Measurements from ENCODE around the gene GNAT1.

Gene GNAT1

DNA sequence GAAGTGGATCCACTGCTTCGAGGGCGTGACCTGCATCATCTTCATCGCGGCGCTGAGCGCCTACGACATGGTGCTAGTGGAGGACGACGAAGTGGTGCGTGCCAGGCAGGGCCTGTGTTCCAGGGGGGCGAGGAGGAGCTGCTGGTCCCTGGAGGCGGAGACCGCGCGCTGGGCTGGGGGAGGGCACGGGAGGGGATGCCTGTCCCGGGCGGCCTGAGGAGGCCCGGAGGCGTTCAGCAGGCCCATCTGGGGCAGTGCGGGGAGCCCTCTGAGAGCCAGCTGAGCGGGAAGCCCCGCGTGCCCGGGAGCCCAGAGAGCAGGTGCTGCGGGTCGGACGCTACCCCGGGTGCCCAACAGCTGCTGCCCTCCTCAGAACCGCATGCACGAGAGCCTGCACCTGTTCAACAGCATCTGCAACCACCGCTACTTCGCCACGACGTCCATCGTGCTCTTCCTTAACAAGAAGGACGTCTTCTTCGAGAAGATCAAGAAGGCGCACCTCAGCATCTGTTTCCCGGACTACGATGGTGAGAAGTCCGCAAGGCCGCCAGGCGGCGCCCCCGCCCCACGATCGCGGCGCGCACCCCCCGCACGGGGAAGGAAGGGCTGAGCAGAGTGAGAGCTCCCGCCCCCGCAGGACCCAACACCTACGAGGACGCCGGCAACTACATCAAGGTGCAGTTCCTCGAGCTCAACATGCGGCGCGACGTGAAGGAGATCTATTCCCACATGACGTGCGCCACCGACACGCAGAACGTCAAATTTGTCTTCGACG is 2.9 kb downstream of the GNAT1 start:
- H2AFZ ChIP-seq (ENCODE audit: low read depth, low read length, severe bottlenecking) = no peak overlapping the region
- no peak overlapping the region for H3K27ac ChIP-seq (ENCODE audit: low read depth, low read length)
- no peaks in the 10 kb centered on the region for H3K79me2 ChIP-seq (ENCODE audit: insufficient read depth, low read length)
- H4K20me1 ChIP-seq (ENCODE audit: low read depth, low read length) = no peaks in the 10 kb centered on the region
- H3K9me2 ChIP-seq (replicated peaks; ENCODE audit: insufficient read depth, low read length) = no peaks in the 10 kb centered on the region
- no peaks in the 10 kb centered on the region for H3K9me3 ChIP-seq (ENCODE audit: insufficient read depth, low read length)
- H3F3A ChIP-seq (ENCODE audit: insufficient read depth) = no peaks in the 10 kb centered on the region
- H3K36me3 ChIP-seq (ENCODE audit: low read length) = no peaks in the 10 kb centered on the region
- no peak overlapping the region for H3K4me2 ChIP-seq (ENCODE audit: low read depth, low read length, poor library complexity, severe bottlenecking)
- no peaks in the 10 kb centered on the region for H3K27me3 ChIP-seq (ENCODE audit: low read length)
- no peak overlapping the region for H3K9ac ChIP-seq (ENCODE audit: low read length)
- no peak overlapping the region for H3K4me3 ChIP-seq (ENCODE audit: insufficient read depth, low read length, poor library complexity, severe bottlenecking)
- TF ChIP-seq EZH2phosphoT487 (conservative IDR thresholded peaks at IDR 0.05; ENCODE audit: low read length) (no peak), CTCF (IDR thresholded peaks at IDR 0.05; ENCODE audit: insufficient read depth, low read length, poor library complexity, severe bottlenecking) (peak; percentile 55)

GRCh38 chr3:50194903-50195500 is 3.6 kb downstream of the GNAT1 start:
- H4K20me1 ChIP-seq (ENCODE audit: low read depth, low read length) = no peaks in the 10 kb centered on the region
- H3K9ac ChIP-seq (ENCODE audit: low read length) = no peak overlapping the region
- no peak overlapping the region for H2AFZ ChIP-seq (ENCODE audit: low read depth, low read length, severe bottlenecking)
- H3K4me3 ChIP-seq (ENCODE audit: insufficient read depth, low read length, poor library complexity, severe bottlenecking) = no peak overlapping the region
- H3K36me3 ChIP-seq (ENCODE audit: low read length) = no peaks in the 10 kb centered on the region
- no peaks in the 10 kb centered on the region for H3K9me3 ChIP-seq (ENCODE audit: insufficient read depth, low read length)
- no peaks in the 10 kb centered on the region for H3K27me3 ChIP-seq (ENCODE audit: low read length)
- no peak overlapping the region for H3K4me2 ChIP-seq (ENCODE audit: low read depth, low read length, poor library complexity, severe bottlenecking)
- H3K9me2 ChIP-seq (replicated peaks; ENCODE audit: insufficient read depth, low read length) = no peaks in the 10 kb centered on the region
- no peak overlapping the region for H3K27ac ChIP-seq (ENCODE audit: low read depth, low read length)
- no peaks in the 10 kb centered on the region for H3K79me2 ChIP-seq (ENCODE audit: insufficient read depth, low read length)
- H3F3A ChIP-seq (ENCODE audit: insufficient read depth) = no peaks in the 10 kb centered on the region
- TF ChIP-seq EZH2phosphoT487 (conservative IDR thresholded peaks at IDR 0.05; ENCODE audit: low read length) (no peak), CTCF (IDR thresholded peaks at IDR 0.05; ENCODE audit: insufficient read depth, low read length, poor library complexity, severe bottlenecking) (no peak)

DNA sequence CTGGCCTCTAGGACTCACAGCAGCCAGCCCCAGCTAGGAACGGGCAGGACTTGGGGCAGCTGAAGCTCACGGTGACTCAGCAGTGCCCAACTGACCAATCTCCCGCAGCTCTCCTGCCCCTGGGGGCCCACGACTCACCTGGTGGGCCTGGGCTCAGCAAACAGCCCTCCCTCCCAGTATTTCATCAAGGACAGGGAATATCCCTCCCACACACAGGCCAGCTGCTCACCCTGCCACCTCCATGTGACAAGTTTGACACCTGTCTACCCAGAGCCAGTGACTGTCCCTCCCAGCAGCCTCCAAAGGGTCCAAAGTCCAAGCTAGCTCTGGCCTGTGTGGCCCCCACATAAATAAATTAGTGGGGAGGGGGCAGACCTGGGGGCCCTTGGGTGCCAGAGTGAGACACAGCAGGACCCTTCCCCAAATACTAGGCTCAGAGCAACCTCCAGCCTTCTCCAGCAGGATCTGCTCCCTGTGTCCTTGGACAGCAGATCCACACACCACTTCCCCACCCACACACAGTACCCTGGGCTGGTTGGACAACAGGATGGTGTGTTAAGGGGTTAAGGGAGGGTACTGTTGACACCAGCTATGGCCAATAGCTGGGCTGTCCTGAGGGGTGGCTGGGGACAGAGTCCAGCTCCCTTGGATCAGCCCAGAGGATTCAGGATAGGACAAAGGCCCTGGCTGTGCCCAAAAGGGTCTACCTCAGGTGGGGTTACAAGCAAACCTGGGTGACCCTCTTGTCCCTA is 4.3 kb downstream of the GNAT1 start:
- no peaks in the 10 kb centered on the region for H4K20me1 ChIP-seq (ENCODE audit: low read depth, low read length)
- no peak overlapping the region for H3K9ac ChIP-seq (ENCODE audit: low read length)
- H3K27me3 ChIP-seq (ENCODE audit: low read length) = no peaks in the 10 kb centered on the region
- no peaks in the 10 kb centered on the region for H3K9me2 ChIP-seq (replicated peaks; ENCODE audit: insufficient read depth, low read length)
- H3K9me3 ChIP-seq (ENCODE audit: insufficient read depth, low read length) = no peaks in the 10 kb centered on the region
- H3K27ac ChIP-seq (ENCODE audit: low read depth, low read length) = no peak overlapping the region
- no peak for TF ChIP-seq EZH2phosphoT487 (conservative IDR thresholded peaks at IDR 0.05; ENCODE audit: low read length)
- no peak for TF ChIP-seq CTCF (IDR thresholded peaks at IDR 0.05; ENCODE audit: insufficient read depth, low read length, poor library complexity, severe bottlenecking)
- no peak overlapping the region for H2AFZ ChIP-seq (ENCODE audit: low read depth, low read length, severe bottlenecking)
- H3K4me3 ChIP-seq (ENCODE audit: insufficient read depth, low read length, poor library complexity, severe bottlenecking) = no peak overlapping the region
- H3F3A ChIP-seq (ENCODE audit: insufficient read depth) = no peaks in the 10 kb centered on the region
- H3K36me3 ChIP-seq (ENCODE audit: low read length) = no peaks in the 10 kb centered on the region
- H3K4me2 ChIP-seq (ENCODE audit: low read depth, low read length, poor library complexity, severe bottlenecking) = no peak overlapping the region
- no peaks in the 10 kb centered on the region for H3K79me2 ChIP-seq (ENCODE audit: insufficient read depth, low read length)

All from SU-DHL-6 (cell line).